Measurements from ENCODE around the gene GP1BA.

Gene GP1BA

DNA sequence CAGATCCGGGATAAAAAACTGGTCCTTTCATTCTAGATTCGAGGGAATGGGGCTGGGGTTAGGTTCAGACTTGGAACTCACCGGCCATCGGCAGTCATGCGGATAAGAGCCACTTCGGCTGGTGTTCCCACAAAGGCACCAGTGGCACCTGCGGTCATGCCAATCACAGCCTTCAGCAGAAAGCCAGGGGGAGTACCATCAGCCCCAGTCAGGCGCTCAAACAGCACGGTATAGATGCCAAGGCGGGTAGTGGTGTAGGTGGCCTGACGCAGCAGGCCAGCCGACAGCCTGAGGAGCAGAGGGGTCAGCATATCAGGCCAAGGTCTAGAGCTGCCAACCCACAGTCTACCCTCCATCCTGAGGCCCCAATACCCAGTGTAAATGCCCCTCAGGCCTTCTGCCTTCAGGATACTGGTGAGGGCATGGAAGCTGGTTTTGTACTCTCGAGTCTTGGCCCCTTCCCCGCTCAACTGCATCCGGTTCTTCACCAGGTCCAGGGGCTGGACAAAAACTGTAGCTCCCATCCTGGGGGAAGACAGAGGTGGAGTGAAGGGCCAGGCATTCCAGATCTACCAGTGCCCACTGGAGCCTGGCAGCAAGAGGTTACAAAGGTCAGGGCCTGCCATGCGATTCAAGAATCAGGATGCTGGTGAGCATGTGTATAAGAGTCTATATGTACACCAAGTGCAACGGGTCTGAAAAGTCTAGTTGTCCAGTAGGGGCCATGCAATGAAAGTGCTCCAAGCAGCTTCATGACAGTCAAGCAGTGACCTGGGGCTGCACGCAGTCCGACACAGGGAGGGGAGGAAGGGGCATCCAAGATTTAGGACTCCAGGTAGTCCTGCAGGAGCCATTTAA lies 6.8 kb downstream of the GP1BA start:
- no peak for DNase-seq (ENCODE audit: low read depth)

DNA sequence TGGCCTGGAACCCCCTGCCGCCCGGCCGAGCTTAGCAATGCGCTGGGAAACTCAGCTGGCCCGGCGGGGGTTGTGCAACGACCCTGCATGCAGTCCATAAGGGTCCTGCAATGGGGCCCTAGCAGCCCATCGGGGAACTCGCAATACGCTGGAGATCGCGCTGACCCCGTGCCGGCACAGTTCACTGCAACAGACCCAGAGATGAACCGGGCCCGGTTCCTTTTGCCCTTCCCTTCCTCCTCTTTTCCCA lies 7.4 kb downstream of the GP1BA start:
- DNase-seq (ENCODE audit: low read depth), result no peak

DNA sequence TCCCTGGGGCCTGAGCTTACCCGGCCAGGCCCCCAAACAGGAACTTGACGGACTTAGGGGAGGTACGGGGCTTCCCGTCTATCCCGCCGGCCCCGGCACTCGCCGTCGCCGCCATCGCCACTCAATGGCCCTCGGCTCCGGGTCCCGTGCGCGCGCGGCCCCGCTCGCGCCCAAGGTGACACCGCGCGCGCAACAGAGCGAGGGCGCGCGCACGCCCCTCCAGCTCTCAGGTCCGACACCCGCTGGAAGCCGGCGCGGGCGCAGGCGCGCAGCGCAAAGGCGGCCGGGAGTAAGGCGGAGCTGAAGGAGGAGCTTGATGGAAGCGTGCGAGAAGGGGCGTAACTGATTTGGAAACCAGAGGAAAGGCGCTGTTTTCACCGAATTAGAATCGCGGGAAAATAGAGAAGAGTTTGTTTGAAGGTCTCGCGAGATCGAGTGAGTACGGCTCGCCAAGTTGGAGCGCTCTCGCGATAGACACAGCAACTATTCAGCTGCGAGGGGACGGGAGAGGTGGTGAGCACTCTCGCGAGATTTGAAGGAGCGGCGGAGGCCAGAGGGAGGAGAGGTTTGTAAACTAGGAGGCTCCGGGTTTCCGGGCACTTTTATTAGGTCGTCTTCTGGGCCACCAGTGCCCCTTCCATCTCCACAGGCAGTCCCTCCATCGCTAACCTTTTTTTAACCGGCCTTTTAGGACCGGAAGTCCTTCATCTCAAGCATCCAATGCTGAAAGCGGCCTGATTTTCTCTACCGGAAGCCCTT lies 7.9 kb downstream of the GP1BA start, which contains the start of the genes RNF167 and SLC25A11:
TSS of gene RNF167 (plus strand) at position 473 of the 759 bp plus-strand sequence. CDS start 642 bp downstream, outside the sequence.
TSS of gene SLC25A11 (minus strand) at position 251 of the 759 bp plus-strand sequence. CDS start at position 115, 136 bp downstream.
- DNase-seq (ENCODE audit: low read depth), result peak; percentile 78

- DNase-seq (ENCODE audit: low read depth), result no peak
These were observed 8.7 kb downstream of the GP1BA start for GRCh38 chr17:4940555-4941318.

- no peak for DNase-seq (ENCODE audit: low read depth)
These were observed 9.2 kb downstream of the GP1BA start for GRCh38 chr17:4941319-4941610.

DNA sequence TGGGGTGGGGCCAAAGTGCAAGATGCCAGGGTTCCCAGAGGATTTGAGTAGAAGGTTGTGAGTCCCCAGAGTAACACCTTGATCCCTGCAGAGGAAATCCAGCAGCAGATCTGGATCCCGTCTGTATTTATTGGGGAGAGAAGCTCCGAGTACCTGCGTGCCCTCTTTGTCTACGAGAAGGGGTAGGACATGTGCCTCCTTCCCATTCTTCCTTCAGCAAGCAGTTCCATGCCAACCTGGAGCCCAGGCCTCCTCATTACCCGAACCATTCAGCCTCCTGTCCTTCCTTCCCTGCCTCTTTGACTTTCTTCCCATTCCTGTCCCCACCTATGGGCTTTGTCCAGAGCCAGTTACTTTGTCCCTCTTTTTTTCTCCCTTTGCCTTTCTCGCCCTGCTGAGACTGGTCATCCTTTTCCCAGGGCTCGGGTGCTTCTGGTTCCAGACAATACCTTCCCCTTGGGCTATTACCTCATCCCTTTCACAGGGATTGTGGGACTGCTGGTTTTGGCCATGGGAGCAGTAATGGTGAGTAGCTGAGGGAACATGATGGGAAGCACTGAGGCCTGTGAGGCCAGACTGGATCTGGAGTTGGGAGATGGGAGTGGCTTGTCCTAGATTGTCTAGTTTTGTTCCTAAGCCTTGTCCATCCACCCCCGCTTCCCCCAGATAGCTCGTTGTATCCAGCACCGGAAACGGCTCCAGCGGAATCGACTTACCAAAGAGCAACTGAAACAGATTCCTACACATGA lies 10.9 kb downstream of the GP1BA start:
- DNase-seq (ENCODE audit: low read depth), result no peak

GRCh38 chr17:4944163-4944553 lies 12.1 kb downstream of the GP1BA start:
- DNase-seq (ENCODE audit: low read depth), result no peak

DNA sequence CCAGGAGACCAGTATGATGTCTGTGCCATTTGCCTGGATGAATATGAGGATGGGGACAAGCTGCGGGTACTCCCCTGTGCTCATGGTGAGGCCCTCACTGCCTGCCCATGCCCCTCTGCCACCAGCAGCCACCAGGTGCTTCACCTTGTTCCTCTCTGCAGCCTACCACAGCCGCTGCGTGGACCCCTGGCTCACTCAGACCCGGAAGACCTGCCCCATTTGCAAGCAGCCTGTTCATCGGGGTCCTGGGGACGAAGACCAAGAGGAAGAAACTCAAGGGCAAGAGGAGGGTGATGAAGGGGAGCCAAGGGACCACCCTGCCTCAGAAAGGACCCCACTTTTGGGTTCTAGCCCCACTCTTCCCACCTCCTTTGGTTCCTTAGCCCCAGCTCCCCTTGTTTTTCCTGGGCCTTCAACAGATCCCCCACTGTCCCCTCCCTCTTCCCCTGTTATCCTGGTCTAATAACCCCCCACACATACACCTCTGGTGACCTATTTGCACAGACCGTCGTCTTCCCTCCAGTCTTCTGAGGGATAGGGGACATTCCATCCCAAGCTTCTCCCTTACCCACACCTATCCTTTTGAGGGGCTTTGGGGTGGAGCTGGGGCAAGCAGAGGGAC lies 12.6 kb downstream of the GP1BA start:
- no peak for DNase-seq (ENCODE audit: low read depth)

- DNase-seq (ENCODE audit: low read depth), result peak; percentile 51
These were observed 13.3 kb downstream of the GP1BA start for GRCh38 chr17:4945176-4945943.

GRCh38 chr17:4945944-4946280 lies 13.8 kb downstream of the GP1BA start:
- DNase-seq (ENCODE audit: low read depth), result no peak

- DNase-seq (ENCODE audit: low read depth), result no peak
These were observed 14.4 kb downstream of the GP1BA start for GRCh38 chr17:4946312-4946976.

DNA sequence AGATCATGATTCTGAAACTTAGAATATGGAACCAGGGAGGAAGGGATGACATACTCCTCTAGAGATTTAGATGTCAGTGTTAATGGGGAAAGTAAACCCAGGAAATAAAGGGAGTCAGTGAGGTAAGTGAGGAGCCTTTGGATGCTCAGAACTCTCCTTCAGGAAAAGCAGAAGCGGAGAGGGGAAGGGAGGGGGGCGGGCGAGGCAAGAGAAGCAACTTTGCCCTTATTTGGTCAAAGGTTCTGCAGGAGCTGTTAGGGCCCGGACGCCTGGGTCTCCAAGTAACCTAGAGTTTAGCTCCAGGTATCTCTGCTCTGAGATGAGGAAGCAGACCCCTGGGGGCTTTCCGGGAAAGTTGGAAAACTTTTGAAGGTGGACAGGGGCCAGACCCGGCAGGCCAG lies 14.9 kb downstream of the GP1BA start:
- DNase-seq (ENCODE audit: low read depth), result no peak

- DNase-seq (ENCODE audit: low read depth), result peak; percentile 53
These were observed 15.5 kb downstream of the GP1BA start for GRCh38 chr17:4947411-4948165.

DNA sequence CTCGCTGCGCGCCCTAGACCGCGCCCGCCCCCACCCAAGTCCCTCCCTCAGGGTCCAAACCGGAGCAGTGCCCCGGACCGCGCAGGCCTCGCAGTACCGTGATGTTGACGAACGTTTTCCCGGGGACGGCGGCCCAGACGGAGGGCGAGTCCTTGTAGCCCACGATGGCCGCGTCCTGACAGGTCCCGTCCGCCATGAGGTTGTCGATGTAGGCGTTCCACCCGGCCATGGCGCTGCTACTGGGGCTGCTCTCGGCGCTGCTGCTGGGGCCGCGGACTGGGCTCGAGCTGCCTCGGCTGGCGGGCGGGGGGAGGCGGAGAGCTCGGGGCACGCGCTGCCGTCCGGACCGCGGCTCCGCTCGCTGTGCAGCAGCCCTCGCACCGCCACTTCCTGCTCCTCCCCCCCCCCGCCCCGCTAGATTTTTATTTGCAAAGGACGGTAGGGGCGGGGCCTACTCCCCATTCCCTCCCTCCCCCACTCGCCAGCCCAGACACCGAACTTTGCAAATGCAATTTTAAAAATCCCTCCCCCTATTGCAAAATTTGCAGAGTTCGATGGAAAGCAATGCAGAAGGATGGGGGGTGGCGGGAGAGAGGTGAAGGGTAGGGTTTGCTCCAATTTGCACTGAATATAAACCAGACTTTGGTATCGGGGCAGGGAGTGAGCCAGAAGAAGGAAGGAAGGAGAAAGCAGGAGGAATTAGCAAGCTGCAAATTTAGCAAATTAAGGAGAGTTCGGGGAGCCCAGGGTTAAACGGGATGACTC lies 16.3 kb downstream of the GP1BA start, which contains the start of gene PFN1:
TSS of gene PFN1 (minus strand) at position 365 of the 765 bp plus-strand sequence. CDS start at position 229, 136 bp downstream.
- DNase-seq (ENCODE audit: low read depth), result peak; percentile 65

DNA sequence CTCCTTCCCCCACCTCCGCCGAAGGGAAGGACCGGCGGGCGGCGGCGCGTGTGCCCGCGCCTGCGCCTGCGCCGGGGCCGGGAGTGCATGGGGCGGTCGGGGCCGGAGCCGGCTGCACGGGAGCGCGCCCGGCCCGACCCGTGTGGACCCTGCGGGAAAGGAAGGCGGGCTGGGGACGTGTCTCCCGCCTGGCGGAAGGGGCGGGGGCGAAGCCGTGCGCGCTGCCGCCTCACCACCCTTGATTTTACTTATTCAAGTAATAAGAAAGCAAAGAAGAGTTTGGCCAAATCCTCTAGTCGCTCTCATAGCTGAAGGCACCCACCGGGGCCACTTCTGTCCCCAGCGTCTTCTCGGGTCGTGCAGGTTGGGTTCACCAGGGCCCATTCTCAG lies 16.8 kb downstream of the GP1BA start:
- peak; percentile 53 for DNase-seq (ENCODE audit: low read depth)

- DNase-seq (ENCODE audit: low read depth), result peak; percentile 47
These were observed 17.4 kb downstream of the GP1BA start for GRCh38 chr17:4949321-4950074.

DNA sequence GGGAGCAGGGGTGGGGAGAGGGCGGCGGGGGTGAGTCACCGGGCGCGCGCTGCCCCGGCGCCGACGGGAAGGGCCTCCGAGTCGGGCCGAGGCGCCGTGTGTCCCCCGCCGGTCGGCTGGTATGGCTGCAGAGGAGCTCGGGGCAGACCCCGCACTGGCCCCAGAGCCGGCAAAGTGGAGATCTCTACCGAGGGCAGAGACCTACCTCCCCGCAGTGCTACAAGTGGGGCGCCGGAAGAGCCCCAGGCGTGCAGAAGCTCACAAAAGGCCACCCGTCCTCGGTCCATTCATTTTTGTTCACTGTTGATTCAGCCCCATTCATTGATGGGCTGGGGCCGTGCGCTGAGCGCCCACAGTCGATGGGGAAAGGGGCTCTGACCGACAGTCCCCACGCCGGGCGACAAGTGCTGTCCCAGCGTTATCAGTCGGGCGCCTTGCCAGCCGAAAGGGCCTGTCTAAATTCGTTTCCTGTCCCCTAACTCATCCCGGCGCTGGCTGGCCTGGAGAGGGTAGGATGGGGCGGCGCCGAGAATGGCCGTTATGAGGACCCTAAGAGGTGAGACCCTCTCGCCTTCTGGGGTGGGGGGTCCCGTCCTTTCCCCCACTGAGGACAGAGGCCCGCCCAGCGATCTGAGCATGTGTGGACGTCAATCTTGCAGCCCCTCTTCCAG lies 18.1 kb downstream of the GP1BA start:
- DNase-seq (ENCODE audit: low read depth), result no peak

All from stimulated activated CD8-positive, alpha-beta memory T cell treated with anti-CD3 and anti-CD28 coated beads, Interleukin-15, amount 100 ng/mL, for 24 hours (primary cell).